Astrocyte of the spinal cord (primary cell): ENCODE results near the gene PLCL1.

Experiments used
- DNase-seq: peaks from one replicate; pipeline ENCODE4 v3.0.0; 2011; ENCODE audit warnings: low read depth, low spot score
- H3K4me3 ChIP-seq: 2 replicates; pipeline ENCODE4 v1.5.1; 2011; ENCODE audit warnings: low read depth, mild to moderate bottlenecking, low read length, moderate library complexity
- in situ Hi-C: cut with HindIII; loops from 2 replicates; pipeline ENCODE4 v1.10.0; 2017; ENCODE audit warnings: low sequenced_read_pairs
- TF ChIP-seq, protein P1 (sequence below): IDR thresholded peaks from 2 replicates; pipeline ENCODE4 v1.5.1; 2012; ENCODE audit warnings: low read depth, mild to moderate bottlenecking, low read length, inconsistent platforms

The PLCL1 gene

DNA sequence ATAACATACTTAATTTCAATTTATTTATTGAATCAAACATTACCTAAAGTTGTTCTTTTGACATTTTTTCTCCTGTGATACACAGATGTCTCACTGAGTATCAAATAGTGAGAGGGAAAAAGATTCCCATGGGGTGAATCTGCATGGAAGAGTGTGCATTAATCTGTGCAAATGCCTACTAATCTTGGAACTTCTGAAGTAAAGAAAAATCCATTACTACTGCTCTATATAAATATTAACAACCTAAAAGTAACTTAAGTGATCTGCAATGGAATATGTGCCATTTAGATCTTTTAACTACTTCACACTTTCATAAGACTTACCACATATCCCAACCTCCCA is 125.5 kb downstream of the PLCL1 start:
- H3K4me3 ChIP-seq: no peak overlapping the region
- TF ChIP-seq, protein P1, sequence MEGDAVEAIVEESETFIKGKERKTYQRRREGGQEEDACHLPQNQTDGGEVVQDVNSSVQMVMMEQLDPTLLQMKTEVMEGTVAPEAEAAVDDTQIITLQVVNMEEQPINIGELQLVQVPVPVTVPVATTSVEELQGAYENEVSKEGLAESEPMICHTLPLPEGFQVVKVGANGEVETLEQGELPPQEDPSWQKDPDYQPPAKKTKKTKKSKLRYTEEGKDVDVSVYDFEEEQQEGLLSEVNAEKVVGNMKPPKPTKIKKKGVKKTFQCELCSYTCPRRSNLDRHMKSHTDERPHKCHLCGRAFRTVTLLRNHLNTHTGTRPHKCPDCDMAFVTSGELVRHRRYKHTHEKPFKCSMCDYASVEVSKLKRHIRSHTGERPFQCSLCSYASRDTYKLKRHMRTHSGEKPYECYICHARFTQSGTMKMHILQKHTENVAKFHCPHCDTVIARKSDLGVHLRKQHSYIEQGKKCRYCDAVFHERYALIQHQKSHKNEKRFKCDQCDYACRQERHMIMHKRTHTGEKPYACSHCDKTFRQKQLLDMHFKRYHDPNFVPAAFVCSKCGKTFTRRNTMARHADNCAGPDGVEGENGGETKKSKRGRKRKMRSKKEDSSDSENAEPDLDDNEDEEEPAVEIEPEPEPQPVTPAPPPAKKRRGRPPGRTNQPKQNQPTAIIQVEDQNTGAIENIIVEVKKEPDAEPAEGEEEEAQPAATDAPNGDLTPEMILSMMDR: no peak
- in situ Hi-C loops: no loop called here
- no peak for DNase-seq

DNA sequence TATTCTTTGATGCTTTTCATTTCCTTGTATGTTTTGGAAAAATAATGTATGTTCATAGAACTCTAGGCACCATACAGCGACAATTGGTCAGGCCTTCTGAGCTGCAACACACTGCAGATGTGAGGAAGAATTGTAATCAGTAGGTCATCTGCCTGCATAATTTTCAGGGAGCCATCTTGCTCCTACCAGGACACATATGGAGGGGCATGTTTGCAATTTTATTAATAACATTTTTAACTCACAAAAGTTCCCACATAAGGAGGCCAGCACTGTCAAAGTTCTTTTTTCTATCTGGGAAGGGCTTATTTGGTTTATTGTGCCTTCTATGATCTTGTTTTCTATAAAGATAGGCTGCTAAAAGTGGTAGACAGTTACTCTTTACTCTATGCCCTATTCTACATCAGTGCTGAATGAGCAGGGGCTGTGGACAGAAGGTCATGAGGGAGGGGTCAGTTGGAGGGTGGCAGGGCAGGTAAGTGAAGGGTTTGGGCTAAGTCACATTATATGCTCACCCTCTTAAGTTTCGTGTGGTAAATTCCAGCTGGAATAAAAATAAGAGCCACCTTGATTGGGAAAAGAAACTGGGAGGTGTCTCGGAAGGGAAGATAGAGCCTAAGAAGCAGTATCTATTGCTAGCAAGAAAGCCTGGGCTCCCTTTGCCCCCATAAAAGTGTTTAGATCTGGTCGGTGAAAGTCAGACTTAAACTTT is 126.3 kb downstream of the PLCL1 start:
- H3K4me3 ChIP-seq: no peak overlapping the region
- TF ChIP-seq, protein P1: no peak
- in situ Hi-C loops: no loop called here
- no peak for DNase-seq

DNA sequence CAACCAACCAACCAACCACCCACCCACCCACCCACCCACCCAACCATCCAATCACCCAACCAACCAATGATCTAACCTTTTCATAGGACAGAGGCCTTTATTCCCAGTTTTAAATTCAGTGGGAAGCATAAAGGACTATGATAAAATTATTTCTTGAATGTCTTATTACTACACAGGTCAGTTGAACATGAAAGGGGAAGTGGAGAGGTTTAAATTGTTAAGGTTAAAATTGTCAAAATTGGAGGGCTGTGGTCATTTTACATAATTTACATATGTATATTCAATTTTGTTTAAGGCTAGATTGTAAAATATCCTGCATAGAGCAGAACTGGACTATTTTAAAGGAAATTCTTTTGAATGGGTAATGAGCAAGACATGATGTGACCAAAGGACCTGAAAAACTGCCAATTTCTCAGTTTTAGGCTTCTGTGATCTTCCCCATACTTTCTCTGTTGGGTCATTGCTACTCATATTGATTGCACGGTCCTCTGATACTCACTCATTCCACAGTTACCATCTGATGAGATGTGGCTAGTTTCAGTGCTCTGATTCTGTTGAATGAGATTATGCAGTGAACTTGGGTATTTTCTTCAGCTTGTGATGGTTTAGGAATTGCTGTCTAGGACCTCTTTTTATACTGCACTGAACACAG is 127.4 kb downstream of the PLCL1 start:
- DNase-seq: no peak
- in situ Hi-C loops: no loop called here
- TF ChIP-seq, protein P1: no peak
- no peak overlapping the region for H3K4me3 ChIP-seq

DNA sequence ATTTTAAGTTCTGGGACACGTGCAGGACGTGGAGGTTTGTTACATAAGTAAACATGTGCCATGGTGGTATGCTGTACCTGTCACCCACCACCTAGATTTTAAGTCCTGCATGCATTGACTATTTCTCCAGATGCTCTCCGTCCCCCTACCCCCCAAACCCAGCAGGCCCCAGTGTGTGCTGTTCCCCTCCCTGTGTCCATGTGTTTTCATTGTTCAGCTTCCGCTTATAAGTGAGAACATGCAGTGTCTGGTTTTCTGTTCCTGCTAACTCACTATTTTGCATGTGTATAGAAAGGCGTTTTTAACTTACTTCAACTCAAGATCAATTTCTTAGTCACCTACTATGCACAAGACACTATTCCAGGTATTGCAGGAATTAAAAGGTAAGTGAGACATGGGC is 128.0 kb downstream of the PLCL1 start:
- in situ Hi-C loops: no loop called here
- no peak overlapping the region for H3K4me3 ChIP-seq
- TF ChIP-seq, protein P1: no peak
- DNase-seq: no peak

DNA sequence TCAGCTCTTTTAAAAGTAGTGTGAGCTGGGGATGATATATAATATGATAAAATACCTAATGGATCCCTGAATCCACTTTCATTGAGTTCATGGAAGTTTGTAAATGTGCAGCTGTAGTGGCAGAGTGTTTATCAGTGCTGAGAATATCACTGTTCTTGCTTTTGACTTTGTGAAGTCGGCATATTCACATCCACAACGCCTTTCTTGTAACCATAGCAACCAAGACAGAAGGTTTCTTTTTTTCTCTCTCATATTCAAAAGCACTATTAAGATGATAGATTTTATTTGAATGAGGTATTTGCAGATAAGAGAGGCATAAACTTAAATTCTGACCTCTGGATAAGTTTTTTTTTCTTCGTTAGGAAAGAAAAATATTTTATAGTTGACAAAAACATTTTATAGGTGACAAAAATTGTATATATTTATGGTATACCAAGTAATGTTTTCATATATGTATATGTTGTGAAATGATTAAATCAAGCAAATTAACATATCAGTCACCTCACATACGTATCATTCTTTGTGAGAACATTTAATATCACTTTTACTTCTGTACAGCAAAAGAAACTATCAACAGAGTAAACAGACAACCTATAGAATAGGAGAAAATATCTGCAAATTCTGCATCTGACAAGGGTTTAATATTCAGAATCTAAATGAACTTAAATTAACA is 130.0 kb downstream of the PLCL1 start:
- no peak for DNase-seq
- TF ChIP-seq, protein P1: no peak
- no peak overlapping the region for H3K4me3 ChIP-seq
- in situ Hi-C loops: no loop called here

DNA sequence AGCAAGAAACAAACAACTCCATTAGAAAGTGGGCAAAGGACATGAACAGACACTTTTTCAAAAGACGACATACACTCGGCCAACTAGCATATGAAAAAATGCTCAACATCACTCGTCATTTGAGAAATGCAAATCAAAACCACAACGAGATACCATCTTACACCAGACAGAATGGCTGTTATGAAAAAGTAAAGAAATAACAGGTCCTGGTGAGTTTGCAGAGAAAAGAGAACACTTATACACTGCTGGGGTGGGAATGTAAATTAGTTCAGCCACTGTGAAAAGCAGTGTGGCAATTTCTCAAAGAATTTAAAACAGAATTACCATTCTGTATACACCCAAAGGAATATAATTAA is 130.5 kb downstream of the PLCL1 start:
- TF ChIP-seq, protein P1: no peak
- in situ Hi-C loops: no loop called here
- DNase-seq: no peak
- no peak overlapping the region for H3K4me3 ChIP-seq
